ENCODE measurements around the gene FMNL2.

The FMNL2 gene

GRCh38 chr2:152622219-152622618 is 287.2 kb downstream of the FMNL2 start:
- ChIA-PET POLR2A (ENCODE audit: low non-redundant PET) (no interaction called here), CTCF (no interaction called here)
- no peak for TF ChIP-seq CTCF (conservative IDR thresholded peaks at IDR 0.05; ENCODE audit: low read depth)
- DNase-seq (ENCODE audit: low spot score): no peak
- H3K27ac ChIP-seq: no peak overlapping the region

GRCh38 chr2:152623076-152623740 is 288.2 kb downstream of the FMNL2 start:
- no peak for TF ChIP-seq CTCF (conservative IDR thresholded peaks at IDR 0.05; ENCODE audit: low read depth)
- peak overlapping the region; percentile 2; the same call in 1 of the 2 replicates for H3K27ac ChIP-seq
- ChIA-PET POLR2A (ENCODE audit: low non-redundant PET) (no interaction called here), CTCF (no interaction called here)
- DNase-seq (ENCODE audit: low spot score): no peak

GRCh38 chr2:152623775-152624174 is 288.8 kb downstream of the FMNL2 start:
- ChIA-PET CTCF (no interaction called here), POLR2A (ENCODE audit: low non-redundant PET) (no interaction called here)
- no peak overlapping the region for H3K27ac ChIP-seq
- no peak for DNase-seq (ENCODE audit: low spot score)
- TF ChIP-seq CTCF (conservative IDR thresholded peaks at IDR 0.05; ENCODE audit: low read depth): no peak

- ChIA-PET POLR2A (ENCODE audit: low non-redundant PET) (no interaction called here), CTCF (interaction anchor here (0.6 kb wide), 1 partner anchor 8 kb away, joined by 3 read pairs; no protein-coding TSS in a partner anchor)
- DNase-seq (ENCODE audit: low spot score): no peak
- H3K27ac ChIP-seq: no peak overlapping the region
- no peak for TF ChIP-seq CTCF (conservative IDR thresholded peaks at IDR 0.05; ENCODE audit: low read depth)
Measured at GRCh38 chr2:152624805-152625204, 289.8 kb downstream of the FMNL2 start.

- ChIA-PET POLR2A (ENCODE audit: low non-redundant PET) (no interaction called here), CTCF (no interaction called here)
- no peak for DNase-seq (ENCODE audit: low spot score)
- TF ChIP-seq CTCF (conservative IDR thresholded peaks at IDR 0.05; ENCODE audit: low read depth): no peak
- no peak overlapping the region for H3K27ac ChIP-seq
Measured at GRCh38 chr2:152626911-152627339, 292.0 kb downstream of the FMNL2 start.

GRCh38 chr2:152627351-152627957 is 292.5 kb downstream of the FMNL2 start:
- no peak overlapping the region for H3K27ac ChIP-seq
- ChIA-PET POLR2A (ENCODE audit: low non-redundant PET) (no interaction called here), CTCF (interaction anchor here (0.5 kb wide), 1 partner anchor 482 kb away, joined by 4 read pairs; no protein-coding TSS in a partner anchor)
- DNase-seq (ENCODE audit: low spot score): no peak
- peak; percentile 41 for TF ChIP-seq CTCF (conservative IDR thresholded peaks at IDR 0.05; ENCODE audit: low read depth)
